ENCODE data around the gene CYP8B1.

DNA sequence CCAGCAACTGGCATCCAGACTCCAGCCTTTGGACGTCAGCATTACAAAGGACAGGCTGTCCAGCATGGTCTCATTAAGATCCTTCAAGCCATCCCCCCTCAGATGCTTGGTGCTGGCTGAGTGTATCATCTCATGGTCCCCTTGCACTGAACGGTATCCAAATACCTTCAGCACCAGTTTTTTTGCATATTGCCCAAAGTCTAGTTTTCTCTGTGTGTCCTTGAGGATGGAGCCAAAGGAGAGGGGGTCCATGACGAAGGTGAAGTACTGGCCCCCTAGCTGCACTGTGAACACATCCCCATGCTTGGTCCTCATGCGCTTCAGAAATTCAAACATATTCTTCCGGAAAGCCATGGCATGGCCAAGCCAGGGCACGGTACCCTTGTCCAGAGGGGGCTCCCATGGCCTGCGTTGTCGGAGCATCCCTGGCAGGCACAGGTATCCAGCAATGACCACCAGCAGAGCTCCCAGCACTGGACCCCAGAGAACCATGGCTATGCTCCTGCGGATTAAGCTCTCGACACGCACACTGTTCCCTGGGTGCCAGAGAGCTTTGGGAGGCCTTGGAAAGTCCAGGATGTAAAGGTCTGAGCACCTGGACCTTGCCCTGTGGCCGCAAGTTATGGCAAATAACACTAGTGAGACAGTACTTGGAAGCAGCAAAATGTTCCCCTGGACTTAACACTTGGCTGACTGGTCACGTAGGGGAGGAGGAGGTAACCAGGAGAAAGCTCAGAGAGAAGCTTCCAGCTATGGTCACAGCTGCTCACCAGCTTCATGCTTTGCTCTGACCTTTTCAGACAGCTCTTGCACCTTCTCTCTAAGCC is at the start of gene CYP8B1:
- TF ChIP-seq EZH2 (IDR thresholded peaks at IDR 0.05; ENCODE audit: borderline replicate concordance, low read length), result no peak
- TF ChIP-seq, protein P1, sequence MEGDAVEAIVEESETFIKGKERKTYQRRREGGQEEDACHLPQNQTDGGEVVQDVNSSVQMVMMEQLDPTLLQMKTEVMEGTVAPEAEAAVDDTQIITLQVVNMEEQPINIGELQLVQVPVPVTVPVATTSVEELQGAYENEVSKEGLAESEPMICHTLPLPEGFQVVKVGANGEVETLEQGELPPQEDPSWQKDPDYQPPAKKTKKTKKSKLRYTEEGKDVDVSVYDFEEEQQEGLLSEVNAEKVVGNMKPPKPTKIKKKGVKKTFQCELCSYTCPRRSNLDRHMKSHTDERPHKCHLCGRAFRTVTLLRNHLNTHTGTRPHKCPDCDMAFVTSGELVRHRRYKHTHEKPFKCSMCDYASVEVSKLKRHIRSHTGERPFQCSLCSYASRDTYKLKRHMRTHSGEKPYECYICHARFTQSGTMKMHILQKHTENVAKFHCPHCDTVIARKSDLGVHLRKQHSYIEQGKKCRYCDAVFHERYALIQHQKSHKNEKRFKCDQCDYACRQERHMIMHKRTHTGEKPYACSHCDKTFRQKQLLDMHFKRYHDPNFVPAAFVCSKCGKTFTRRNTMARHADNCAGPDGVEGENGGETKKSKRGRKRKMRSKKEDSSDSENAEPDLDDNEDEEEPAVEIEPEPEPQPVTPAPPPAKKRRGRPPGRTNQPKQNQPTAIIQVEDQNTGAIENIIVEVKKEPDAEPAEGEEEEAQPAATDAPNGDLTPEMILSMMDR (IDR thresholded peaks at IDR 0.05; ENCODE audit: low read length), result no peak

Measured in OCI-LY1 (cell line).